ENCODE measurements around the gene WDR45B.

WDR45B gene

GRCh38 chr17:82664701-82665182, 16.5 kb upstream of the WDR45B start:
- no peak overlapping the region for H3K4me3 ChIP-seq (ENCODE audit: control insufficient read depth, low read depth, low read length)
- no peak for DNase-seq (ENCODE audit: low read depth)
- TF ChIP-seq CTCF (IDR thresholded peaks at IDR 0.05; ENCODE audit: control insufficient read depth, insufficient read depth, low read depth, low read length, missing control alignments): no peak

DNA sequence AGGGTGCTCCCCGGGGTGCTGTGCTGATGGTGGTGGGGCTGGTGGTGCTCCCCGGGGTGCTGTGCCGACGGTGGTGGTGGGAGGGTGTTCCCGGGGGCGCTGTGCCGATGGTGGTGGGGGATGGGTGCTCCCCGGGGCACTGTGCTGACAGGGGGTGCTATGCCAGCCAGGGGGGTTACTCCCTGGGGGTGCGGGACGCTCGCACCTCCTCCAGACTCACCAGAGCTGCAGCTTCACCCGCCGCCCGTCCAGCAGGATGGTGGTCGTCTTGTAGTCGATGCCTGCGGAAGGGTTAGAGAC, 16.0 kb upstream of the WDR45B start:
- DNase-seq (ENCODE audit: low read depth): no peak
- H3K4me3 ChIP-seq (ENCODE audit: control insufficient read depth, low read depth, low read length): no peak overlapping the region
- TF ChIP-seq CTCF (IDR thresholded peaks at IDR 0.05; ENCODE audit: control insufficient read depth, insufficient read depth, low read depth, low read length, missing control alignments): no peak

- H3K4me3 ChIP-seq (ENCODE audit: control insufficient read depth, low read depth, low read length): no peak overlapping the region
- DNase-seq (ENCODE audit: low read depth): no peak
- TF ChIP-seq CTCF (IDR thresholded peaks at IDR 0.05; ENCODE audit: control insufficient read depth, insufficient read depth, low read depth, low read length, missing control alignments): no peak
Observed at GRCh38 chr17:82663381-82664275, 15.4 kb upstream of the WDR45B start.

DNA sequence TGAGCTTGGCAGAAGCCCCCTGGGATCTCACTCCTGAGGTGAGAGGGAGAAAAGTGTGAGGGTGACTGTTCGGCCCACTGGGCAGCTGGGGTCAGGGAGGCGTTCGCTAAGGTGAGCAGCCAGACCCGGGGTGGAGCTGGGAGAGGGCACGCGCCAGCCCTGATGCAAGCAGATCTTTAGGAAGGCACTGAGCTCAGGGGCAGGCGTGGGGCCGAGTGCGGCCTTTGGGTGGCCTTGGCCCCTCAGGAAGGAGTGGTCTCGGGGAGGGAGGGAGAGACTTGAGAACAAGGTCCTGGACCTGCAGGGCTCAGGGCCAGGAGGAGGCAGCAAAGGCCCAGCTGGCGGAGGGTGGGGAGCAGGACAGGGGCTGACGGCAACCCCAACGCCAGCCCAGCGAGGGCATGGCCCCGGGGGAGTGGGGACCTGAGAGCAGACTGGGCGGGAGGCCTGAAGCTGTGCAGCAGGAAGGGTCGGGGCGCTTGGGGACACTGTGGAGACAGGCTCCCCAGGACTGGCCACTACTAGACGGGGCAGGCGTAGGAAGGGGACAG, 14.5 kb upstream of the WDR45B start:
- no peak for TF ChIP-seq CTCF (IDR thresholded peaks at IDR 0.05; ENCODE audit: control insufficient read depth, insufficient read depth, low read depth, low read length, missing control alignments)
- DNase-seq (ENCODE audit: low read depth): no peak
- no peak overlapping the region for H3K4me3 ChIP-seq (ENCODE audit: control insufficient read depth, low read depth, low read length)

DNA sequence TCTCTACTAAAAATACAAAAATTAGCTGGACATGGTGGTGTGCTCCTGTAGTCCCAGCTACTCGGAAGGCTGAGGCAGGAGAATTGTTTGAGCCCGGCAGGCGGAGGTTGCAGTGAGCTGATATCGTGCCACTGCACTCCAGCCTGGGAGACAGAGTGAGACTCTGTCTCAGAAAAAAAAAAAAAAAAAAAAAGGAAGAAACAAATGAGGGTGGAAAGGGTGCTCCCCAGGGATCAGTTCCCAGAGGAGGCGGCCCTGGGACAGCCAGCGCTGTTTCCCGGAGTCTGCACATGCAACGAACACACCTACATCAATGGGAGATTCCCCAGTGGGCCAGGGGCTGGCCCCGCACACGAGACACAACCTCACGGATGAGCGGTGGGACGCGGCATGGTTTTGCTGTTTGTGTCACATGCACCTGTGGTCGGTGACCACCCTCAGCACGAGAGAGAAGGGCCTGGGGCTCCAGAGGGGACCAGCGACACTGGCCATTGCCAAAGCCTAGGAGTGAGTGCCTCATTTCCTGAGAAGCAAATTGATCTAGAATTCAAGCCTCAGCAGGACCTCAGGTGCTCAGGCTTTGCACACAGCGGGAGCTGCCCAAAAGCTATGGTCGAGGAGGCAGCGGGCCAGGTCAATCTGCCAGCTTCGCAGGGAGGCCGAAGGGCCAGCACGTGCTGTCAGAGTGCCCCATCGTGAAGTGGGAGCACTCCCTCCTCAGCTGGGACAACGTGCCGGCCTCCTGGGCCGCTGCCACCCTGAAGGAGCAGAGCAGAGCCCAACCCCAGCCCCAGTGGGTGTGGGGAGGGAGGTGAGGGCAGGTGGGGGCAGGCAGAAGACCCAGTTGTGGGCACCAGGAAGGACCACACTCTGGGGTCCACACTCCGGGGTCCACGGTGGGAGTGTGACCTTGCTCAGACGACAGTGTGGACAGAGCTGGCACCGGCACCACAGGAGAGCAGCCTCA, 13.8 kb upstream of the WDR45B start:
- TF ChIP-seq CTCF (IDR thresholded peaks at IDR 0.05; ENCODE audit: control insufficient read depth, insufficient read depth, low read depth, low read length, missing control alignments): no peak
- no peak for DNase-seq (ENCODE audit: low read depth)
- no peak overlapping the region for H3K4me3 ChIP-seq (ENCODE audit: control insufficient read depth, low read depth, low read length)

DNA sequence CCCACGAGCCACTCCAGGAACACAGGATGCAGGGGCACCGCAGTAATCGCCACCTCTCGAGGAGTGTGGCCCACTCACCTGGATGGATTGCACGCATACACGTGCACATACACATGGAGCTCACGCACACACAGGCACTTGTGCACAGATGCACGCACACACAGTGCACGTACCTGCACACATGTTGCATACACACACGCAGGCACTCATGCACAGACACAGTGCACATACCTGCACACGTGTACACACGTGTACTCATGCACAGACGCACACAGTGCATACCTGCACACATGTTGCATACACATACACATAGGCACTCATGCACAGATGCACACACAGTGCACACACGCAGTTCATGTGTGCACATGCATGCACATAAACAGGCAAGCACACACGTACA, 11.6 kb upstream of the WDR45B start:
- no peak for DNase-seq (ENCODE audit: low read depth)
- no peak for TF ChIP-seq CTCF (IDR thresholded peaks at IDR 0.05; ENCODE audit: control insufficient read depth, insufficient read depth, low read depth, low read length, missing control alignments)
- H3K4me3 ChIP-seq (ENCODE audit: control insufficient read depth, low read depth, low read length): no peak overlapping the region

All from AG09309 (cell line).